GM04503 (cell line): ENCODE measurements around the gene CCZ1B.
"Not testable (repeated sequence)": the region's sequence is repeated elsewhere in the genome, so short reads cannot be mapped to it uniquely, and the experiment has no call there.

Source experiments
- DNase-seq: peaks from one replicate; pipeline ENCODE4 v3.0.0-alpha.2; 2012; ENCODE audit warnings: low read depth

CCZ1B gene

GRCh38 chr7:6826151-6826550, at the start of gene CCZ1B:
CCZ1B (minus strand) TSS chr7:6826275; CDS start chr7:6826197, 78 bp downstream.
- DNase-seq: peak; percentile 20

- DNase-seq: not testable (repeated sequence)
These were observed 48.9 kb upstream of the CCZ1B start for GRCh38 chr7:6875022-6875421.

- not testable (repeated sequence) for DNase-seq
These were observed 46.3 kb upstream of the CCZ1B start for GRCh38 chr7:6872246-6872945.

- not testable (repeated sequence) for DNase-seq
These were observed 45.5 kb upstream of the CCZ1B start for GRCh38 chr7:6871421-6872144.

GRCh38 chr7:6864751-6865150, 38.7 kb upstream of the CCZ1B start:
- not testable (repeated sequence) for DNase-seq

- not testable (repeated sequence) for DNase-seq
These were observed 38.1 kb upstream of the CCZ1B start for GRCh38 chr7:6864188-6864587.

GRCh38 chr7:6862876-6863275, 36.8 kb upstream of the CCZ1B start:
- DNase-seq: not testable (repeated sequence)

GRCh38 chr7:6857721-6858314, 31.7 kb upstream of the CCZ1B start:
- not testable (repeated sequence) for DNase-seq

- DNase-seq: not testable (repeated sequence)
These were observed 29.6 kb upstream of the CCZ1B start for GRCh38 chr7:6855563-6856131.

GRCh38 chr7:6854747-6855562, 28.9 kb upstream of the CCZ1B start:
- DNase-seq: not testable (repeated sequence)

GRCh38 chr7:6853681-6854080, 27.6 kb upstream of the CCZ1B start:
- not testable (repeated sequence) for DNase-seq

GRCh38 chr7:6849127-6849526, 23.1 kb upstream of the CCZ1B start:
- not testable (repeated sequence) for DNase-seq

- not testable (repeated sequence) for DNase-seq
These were observed 21.7 kb upstream of the CCZ1B start for GRCh38 chr7:6847751-6848150.

GRCh38 chr7:6845971-6846449, 19.9 kb upstream of the CCZ1B start:
- DNase-seq: not testable (repeated sequence)

- not testable (repeated sequence) for DNase-seq
These were observed 17.6 kb upstream of the CCZ1B start for GRCh38 chr7:6843654-6844053.

- not testable (repeated sequence) for DNase-seq
These were observed 17.0 kb upstream of the CCZ1B start for GRCh38 chr7:6843092-6843491.

GRCh38 chr7:6842278-6842921, 16.3 kb upstream of the CCZ1B start:
- not testable (repeated sequence) for DNase-seq

GRCh38 chr7:6837081-6837480, 11.0 kb upstream of the CCZ1B start:
- not testable (repeated sequence) for DNase-seq

GRCh38 chr7:6835521-6835920, 9.4 kb upstream of the CCZ1B start:
- not testable (repeated sequence) for DNase-seq

GRCh38 chr7:6833636-6834035, 7.6 kb upstream of the CCZ1B start:
- DNase-seq: no peak
